HCEC 1CT (cell line): Measurements from ENCODE around the gene SPPL2B.
"Not testable (repeated sequence)": the region's sequence is repeated elsewhere in the genome, so short reads cannot be mapped to it uniquely, and the experiment has no call there.

Experiments used
- DNase-seq: peaks from one replicate; pipeline ENCODE4 v3.0.0-alpha.2; 2017

SPPL2B gene

GRCh38 chr19:2382530-2383222, 54.2 kb downstream of the SPPL2B start:
- DNase-seq = no peak

DNA sequence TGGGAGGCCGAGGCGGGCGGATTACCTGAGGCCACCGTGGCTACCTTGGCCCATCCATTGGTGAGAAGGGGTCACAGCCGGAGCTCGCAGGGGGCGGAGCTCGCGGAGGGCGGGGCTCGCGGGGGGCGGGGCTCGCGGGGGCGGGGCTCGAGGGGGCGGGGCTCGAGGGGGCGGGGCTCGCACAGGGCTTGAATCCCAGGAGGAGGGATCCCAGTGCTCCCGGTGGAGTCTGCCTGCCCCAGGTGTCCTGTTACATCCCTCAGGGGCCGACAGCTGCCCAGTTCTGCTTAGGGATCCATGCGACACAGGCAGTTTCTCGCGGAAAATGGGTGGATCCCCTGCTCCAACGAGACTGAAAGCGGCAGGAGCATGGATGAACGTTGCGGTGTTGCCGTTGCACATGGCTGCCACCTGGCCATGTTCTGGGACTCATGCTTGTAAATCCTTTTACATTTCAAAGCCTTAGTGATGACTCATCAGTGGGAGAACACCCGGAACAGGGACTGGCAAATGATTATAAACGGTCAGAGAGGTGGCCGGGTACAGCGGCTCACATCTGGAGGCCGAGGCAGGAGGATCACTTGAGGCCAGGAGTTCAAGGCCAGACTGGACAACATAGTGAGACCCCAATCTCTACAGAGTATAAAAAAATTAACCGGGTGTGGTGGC, 56.7 kb downstream of the SPPL2B start:
- peak; percentile 63 for DNase-seq

- DNase-seq = no peak
Measured at GRCh38 chr19:2387367-2388288, 59.1 kb downstream of the SPPL2B start.

DNA sequence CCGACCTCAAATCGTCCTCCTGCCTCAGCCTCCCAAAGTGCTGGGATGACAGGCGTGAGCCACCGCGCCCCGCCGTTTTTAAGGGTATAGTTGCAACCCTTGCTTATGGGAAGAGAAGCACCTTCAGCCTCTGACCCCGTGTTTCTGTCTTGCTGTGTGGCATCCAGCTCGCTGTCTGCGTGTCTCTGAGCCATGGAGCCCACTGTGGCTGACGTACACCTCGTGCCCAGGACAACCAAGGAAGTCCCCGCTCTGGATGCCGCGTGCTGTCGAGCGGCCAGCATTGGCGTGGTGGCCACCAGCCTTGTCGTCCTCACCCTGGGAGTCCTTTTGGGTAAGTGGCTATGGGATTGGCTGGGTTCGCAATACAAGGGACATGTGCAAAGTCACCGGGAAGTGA, 61.1 kb downstream of the SPPL2B start:
- no peak for DNase-seq

DNA sequence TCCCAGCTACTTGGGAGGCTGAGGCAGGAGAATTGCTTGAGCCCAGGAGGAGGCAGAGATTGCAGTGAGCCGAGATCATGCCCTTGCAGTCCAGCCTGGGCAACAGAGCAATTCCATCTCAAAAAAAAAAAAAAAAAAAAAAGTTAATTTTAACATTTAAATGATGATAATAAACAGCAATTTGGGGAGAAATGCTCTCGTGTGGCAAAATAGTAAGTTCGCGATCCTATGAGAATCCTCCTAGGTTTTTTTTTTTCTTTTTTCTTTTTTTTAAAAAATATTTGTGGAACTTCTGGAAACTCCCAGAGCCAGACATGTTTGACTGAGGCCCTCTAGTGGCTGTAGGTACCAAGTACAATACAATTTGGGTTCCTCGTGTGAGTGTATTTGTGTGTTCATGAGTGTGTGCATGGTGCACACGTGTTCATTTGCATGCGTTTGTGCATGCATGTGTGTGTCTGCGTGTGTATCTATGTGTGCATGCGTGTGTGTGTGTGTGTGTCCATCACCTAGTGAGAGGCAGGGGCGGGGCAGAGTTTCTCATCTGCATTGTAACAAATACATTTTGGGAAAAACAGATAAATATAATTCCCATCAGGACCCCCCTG, 62.7 kb downstream of the SPPL2B start:
- peak; percentile 58 for DNase-seq

GRCh38 chr19:2392366-2392765, 63.9 kb downstream of the SPPL2B start:
- no peak for DNase-seq

DNA sequence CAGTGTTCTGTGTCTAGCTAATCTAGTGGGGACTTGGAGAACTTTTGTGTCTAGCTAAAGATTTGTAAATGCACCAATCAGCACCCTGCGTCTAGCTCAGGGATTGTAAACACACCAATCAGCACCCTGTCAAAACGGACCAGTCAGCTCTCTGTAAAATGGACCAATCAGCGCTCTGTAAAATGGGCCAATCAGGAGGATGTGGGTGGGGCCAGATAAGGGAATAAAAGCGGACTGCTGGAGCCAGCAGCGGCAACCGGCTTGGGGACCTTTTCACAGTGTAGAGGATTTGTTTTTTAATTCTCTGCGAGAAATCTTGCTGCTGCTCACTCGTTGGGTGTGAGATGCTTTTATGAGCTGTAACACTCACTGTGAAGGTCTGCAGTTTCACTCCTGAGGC, 64.4 kb downstream of the SPPL2B start:
- not testable (repeated sequence) for DNase-seq

DNA sequence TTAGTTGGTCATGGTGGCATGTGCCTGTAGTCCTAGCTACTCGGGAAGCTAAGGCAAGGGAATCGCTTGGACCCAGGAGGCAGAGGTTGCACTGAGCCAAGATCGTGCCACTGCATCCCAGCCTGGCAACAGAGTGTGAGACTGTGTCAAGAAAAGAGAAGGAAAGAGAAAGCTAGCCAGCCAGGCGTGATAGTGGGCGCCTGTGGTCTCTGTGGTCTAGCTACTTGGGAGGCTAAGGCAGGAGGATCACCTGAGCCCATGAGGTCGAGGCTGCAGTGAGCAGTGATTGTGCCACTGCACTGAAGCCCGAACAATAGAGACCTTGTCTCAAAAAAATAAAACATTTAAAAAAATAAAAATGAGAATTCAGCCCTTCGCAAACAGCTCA, 65.6 kb downstream of the SPPL2B start:
- no peak for DNase-seq

DNA sequence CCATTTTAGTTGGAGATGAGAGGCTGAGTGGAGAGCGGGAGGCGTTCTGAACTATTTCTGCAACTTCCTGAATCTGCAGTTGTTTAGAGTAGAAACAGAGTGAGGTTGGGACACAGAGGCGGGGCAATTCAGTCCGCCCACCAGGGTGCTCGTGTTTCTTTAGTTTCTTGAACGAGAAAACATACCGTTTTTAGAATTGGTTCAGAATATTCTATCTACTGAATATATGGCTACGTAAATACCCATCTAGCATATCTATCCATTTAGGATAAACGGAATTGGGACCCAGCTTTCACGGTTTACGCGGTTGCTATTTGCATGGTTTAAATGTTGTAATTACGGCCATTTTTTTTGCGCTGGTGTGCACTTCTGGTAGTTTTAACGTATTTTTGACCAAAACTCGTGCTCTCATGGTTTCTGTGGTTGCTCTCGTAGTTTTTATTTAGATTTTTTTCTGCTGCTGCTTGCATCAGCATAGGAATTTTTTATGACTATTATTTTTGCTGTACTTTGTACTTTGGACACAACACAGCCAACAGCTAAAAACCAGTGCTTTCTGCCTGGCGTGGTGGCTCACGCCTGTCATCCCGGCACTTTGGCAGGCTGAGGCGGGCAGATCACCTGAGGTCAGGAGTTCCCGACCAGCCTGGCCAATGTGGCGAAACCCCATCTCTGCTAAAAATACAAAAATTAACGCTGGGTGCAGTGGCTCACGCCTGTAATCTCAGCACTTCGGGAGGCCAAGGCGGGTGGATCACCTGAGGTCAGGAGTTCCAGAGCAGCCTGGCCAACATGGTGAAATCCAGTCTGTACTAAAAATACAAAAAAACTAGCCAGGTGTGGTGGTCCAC, 66.2 kb downstream of the SPPL2B start:
- no peak for DNase-seq

DNA sequence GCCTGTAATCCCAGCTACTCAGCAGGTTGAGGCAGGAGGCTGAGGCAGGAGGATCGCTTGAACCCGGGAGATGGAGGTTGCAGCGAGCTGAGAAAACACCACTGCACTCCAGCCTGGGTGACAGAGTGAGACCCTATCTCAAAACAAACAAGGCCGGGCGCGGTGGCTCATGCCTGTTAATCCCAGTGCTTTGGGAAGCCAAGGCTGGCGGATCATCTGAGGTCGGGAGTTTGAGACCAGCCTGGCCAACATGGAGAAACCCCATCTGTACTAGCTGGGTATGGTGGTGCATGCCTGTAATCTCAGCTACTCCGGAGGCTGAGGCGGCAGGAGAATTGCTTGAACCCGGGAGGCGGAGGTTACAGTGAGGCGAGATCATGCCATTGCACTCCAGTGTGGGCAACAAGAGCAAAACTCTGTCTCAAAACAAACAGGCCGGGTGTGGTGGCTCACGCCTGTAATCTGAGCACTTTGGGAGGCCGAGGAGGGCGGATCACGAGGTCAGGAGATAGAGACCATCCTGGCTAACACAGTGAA, 66.9 kb downstream of the SPPL2B start:
- not testable (repeated sequence) for DNase-seq

- not testable (repeated sequence) for DNase-seq
Measured at GRCh38 chr19:2397173-2397572, 68.7 kb downstream of the SPPL2B start.

DNA sequence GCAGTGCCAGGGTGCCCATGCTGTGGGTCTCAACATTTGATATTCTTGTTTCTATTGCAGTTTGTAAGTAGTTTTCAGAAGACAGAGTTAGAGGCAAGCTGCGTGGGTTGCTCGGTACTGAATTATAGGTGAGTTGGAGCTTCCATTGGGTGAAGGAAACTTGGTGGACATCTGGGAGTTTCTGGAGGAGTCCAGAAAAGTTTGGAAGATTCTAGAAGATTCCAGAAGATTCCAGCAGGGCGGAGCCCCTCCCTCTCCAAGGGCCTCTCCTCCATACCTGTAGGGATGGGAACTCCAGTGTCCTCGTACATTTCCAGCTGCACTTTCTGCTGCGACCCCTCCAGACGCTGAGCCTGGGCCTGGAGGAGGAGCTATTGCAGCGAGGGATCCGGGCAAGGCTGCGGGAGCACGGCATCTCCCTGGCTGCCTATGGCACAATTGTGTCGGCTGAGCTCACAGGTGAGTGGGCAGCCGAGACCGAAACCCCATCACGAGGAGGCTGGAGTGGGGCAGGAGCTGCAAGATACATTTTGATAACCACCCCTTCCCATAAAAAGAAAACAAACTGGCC, 70.3 kb downstream of the SPPL2B start:
- DNase-seq = no peak

- DNase-seq = no peak
Measured at GRCh38 chr19:2399582-2399981, 71.1 kb downstream of the SPPL2B start.
